SU-DHL-6 (cell line): ENCODE results near the gene GMDS.

ENCODE experiments used
- EZH2phosphoT487 ChIP-seq: fragments of 200-600 bp; sonication (generic), shearing (Covaris generic); conservative IDR thresholded peaks from 2 replicates; pipeline ENCODE4 v1.6.1; 2018; ENCODE audit warnings: mild to moderate bottlenecking, antibody characterized with exemption, low read length, moderate library complexity, mixed read lengths
- TF ChIP-seq, protein P1 (sequence below): fragments of 200-600 bp; sonication (generic); IDR thresholded peaks from one replicate; pipeline ENCODE4 v1.5.1; 2017; ENCODE audit warnings: antibody characterized with exemption, mild to moderate bottlenecking, low read length, moderate library complexity; ENCODE audit not compliant: insufficient read depth, poor library complexity, severe bottlenecking

DNA sequence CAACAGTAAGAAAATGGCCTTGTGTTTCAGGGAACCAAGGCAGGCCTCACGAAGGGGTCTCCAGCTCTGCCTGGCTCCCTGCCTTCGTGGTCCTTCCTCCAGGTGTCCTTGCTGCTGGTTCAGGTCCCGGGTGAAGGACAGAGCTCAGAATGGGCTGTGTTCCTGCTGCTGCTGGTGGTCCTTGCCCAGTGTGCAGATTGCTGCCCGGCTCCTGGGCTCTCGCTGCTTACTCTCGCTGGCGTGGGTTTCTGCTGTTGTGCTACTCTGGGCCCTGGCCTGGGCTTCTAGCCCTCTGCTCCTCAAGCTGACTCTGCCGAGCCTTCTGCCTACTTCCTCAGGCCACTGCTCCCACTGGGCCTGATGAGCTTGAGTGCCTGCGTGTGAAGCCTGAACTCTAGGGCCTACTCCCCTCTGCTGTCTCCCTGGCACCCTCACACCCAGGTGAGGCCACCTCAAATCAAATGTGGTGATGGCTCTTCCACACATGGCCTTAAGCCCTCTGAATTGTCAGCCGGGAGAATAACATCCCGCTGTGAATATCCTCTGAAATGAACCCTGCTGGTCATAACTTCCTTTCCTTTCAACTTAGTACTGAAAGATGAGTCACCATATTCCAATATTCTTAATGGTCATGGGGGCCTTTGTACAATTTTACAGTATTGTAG is 464.1 kb downstream of the GMDS start:
- TF ChIP-seq, protein P1, sequence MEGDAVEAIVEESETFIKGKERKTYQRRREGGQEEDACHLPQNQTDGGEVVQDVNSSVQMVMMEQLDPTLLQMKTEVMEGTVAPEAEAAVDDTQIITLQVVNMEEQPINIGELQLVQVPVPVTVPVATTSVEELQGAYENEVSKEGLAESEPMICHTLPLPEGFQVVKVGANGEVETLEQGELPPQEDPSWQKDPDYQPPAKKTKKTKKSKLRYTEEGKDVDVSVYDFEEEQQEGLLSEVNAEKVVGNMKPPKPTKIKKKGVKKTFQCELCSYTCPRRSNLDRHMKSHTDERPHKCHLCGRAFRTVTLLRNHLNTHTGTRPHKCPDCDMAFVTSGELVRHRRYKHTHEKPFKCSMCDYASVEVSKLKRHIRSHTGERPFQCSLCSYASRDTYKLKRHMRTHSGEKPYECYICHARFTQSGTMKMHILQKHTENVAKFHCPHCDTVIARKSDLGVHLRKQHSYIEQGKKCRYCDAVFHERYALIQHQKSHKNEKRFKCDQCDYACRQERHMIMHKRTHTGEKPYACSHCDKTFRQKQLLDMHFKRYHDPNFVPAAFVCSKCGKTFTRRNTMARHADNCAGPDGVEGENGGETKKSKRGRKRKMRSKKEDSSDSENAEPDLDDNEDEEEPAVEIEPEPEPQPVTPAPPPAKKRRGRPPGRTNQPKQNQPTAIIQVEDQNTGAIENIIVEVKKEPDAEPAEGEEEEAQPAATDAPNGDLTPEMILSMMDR = no peak
- TF ChIP-seq EZH2phosphoT487 = no peak
